Keratinocyte (primary cell): ENCODE data around the gene MAPK9.

ENCODE experiments used
- EZH2 ChIP-seq: IDR thresholded peaks from one replicate; pipeline ENCODE4 v1.6.1; 2012; ENCODE audit warnings: inconsistent platforms, mild to moderate bottlenecking, low read length, moderate library complexity
- TF ChIP-seq, protein P1 (sequence below), 3 experiments: IDR thresholded peaks in 1 of 3; conservative IDR thresholded peaks in 1 of 3; optimal IDR thresholded peaks in 1 of 3; 2 replicates in 2 of 3; 3 replicates in 1 of 3; pipeline versions ENCODE3 to v1.5.1; 2011; ENCODE audit warnings: low read length in 3 of 3, mild to moderate bottlenecking in 3 of 3, moderate library complexity in 2 of 3, control low read depth in 1 of 3, inconsistent platforms in 1 of 3; ENCODE audit not compliant: insufficient read depth in 2 of 3; ENCODE audit errors: extremely low read depth in 1 of 3

DNA sequence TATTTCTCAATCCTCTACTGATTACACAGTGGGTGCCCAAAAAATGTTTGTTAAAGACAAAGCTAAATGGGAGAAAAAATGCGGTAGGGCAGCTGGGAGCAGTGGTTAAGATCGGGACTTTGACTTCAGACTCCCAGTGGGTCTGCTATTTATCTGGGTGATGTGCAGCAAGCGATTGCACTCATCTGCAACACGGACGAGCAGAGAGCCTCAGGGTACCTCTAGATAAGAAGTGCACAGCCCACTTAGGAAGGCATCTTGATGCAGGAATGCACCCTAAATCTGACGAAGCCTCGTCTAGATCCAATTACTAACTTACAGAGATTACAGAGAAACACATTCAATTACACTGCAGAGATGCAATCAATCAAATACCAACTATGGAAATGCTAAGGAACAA, 4.0 kb downstream of the MAPK9 start:
- TF ChIP-seq, protein P1, sequence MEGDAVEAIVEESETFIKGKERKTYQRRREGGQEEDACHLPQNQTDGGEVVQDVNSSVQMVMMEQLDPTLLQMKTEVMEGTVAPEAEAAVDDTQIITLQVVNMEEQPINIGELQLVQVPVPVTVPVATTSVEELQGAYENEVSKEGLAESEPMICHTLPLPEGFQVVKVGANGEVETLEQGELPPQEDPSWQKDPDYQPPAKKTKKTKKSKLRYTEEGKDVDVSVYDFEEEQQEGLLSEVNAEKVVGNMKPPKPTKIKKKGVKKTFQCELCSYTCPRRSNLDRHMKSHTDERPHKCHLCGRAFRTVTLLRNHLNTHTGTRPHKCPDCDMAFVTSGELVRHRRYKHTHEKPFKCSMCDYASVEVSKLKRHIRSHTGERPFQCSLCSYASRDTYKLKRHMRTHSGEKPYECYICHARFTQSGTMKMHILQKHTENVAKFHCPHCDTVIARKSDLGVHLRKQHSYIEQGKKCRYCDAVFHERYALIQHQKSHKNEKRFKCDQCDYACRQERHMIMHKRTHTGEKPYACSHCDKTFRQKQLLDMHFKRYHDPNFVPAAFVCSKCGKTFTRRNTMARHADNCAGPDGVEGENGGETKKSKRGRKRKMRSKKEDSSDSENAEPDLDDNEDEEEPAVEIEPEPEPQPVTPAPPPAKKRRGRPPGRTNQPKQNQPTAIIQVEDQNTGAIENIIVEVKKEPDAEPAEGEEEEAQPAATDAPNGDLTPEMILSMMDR (optimal IDR thresholded peaks at IDR 0.05 in 1 of 3, IDR thresholded peaks at IDR 0.05 in 1 of 3, conservative IDR thresholded peaks at IDR 0.05 in 1 of 3; ENCODE audit: extremely low read depth in 1 of 3, insufficient read depth in 2 of 3, low read length in 3 of 3) = no peak
- no peak for TF ChIP-seq EZH2
